Right renal cortex interstitium (tissue), 3 donors: ENCODE data around the gene ETV4. TPM values are rescaled to one million over a fixed set of nuclear protein-coding genes. Genes with fewer than 3 reads are reported as not detected.

ENCODE experiments used
- DNase-seq, 3 donors: peaks; one replicate each; pipeline ENCODE4 v3.0.0-alpha.2; 2013; ENCODE audit warnings: low read depth in 3 of 3, low spot score in 2 of 3
- polyA plus RNA-seq, 3 donors: library from polyadenylated mRNA; unstranded; fragments of 120-200 nt; gene quantifications; one replicate each; pipeline ENCODE4 v1.2.1, GENCODE V29; 2013; ENCODE audit not compliant: insufficient read length in 3 of 3

ETV4 gene
- polyA plus RNA-seq, 3 donors: 30.7 to 32.2 (median 31.8) TPM

GRCh38 chr17:43547189-43547550, 1.0 kb upstream of the ETV4 start:
- no peak for DNase-seq

GRCh38 chr17:43545383-43545632, 832 bp downstream of the ETV4 start:
- no peak for DNase-seq

- no peak for DNase-seq
Measured at GRCh38 chr17:43543771-43544575, 2.2 kb downstream of the ETV4 start.

GRCh38 chr17:43543300-43543699, 2.8 kb downstream of the ETV4 start:
- no peak for DNase-seq

GRCh38 chr17:43542859-43543258, 3.3 kb downstream of the ETV4 start:
- DNase-seq: no peak

GRCh38 chr17:43540821-43541674, 5.1 kb downstream of the ETV4 start:
- DNase-seq: no peak

- DNase-seq: no peak
Measured at GRCh38 chr17:43536236-43536992, 9.7 kb downstream of the ETV4 start.

- no peak for DNase-seq
Measured at GRCh38 chr17:43534909-43535308, 11.2 kb downstream of the ETV4 start.

GRCh38 chr17:43533699-43534098, 12.4 kb downstream of the ETV4 start:
- no peak for DNase-seq

GRCh38 chr17:43532581-43532980, 13.6 kb downstream of the ETV4 start:
- DNase-seq: no peak

GRCh38 chr17:43531955-43532354, 14.2 kb downstream of the ETV4 start:
- no peak for DNase-seq

GRCh38 chr17:43531082-43531378, 15.1 kb downstream of the ETV4 start:
- DNase-seq: no peak

- DNase-seq: peak; percentile 99
Measured at GRCh38 chr17:43530288-43531081, 15.7 kb downstream of the ETV4 start.

GRCh38 chr17:43529947-43530287, 16.2 kb downstream of the ETV4 start:
- no peak for DNase-seq

- no peak for DNase-seq
Measured at GRCh38 chr17:43528988-43529814, 16.9 kb downstream of the ETV4 start.

GRCh38 chr17:43528319-43528987, 17.7 kb downstream of the ETV4 start:
- DNase-seq: no peak

GRCh38 chr17:43526886-43527648, 19.1 kb downstream of the ETV4 start:
- no peak for DNase-seq

- DNase-seq: no peak
Measured at GRCh38 chr17:43524945-43525575, 21.1 kb downstream of the ETV4 start.
